DMS79 (cell line): ENCODE data around the gene ISOC2.
"Not testable (repeated sequence)": the region's sequence is repeated elsewhere in the genome, so short reads cannot be mapped to it uniquely, and the experiment has no call there.

Source experiments
- DNase-seq: peaks from one replicate; lab custom pipeline; 2025; lab: John Stamatoyannopoulos, UW

Gene ISOC2

GRCh38 chr19:55440411-55441105, 20.9 kb downstream of the ISOC2 start:
- no peak for DNase-seq

DNA sequence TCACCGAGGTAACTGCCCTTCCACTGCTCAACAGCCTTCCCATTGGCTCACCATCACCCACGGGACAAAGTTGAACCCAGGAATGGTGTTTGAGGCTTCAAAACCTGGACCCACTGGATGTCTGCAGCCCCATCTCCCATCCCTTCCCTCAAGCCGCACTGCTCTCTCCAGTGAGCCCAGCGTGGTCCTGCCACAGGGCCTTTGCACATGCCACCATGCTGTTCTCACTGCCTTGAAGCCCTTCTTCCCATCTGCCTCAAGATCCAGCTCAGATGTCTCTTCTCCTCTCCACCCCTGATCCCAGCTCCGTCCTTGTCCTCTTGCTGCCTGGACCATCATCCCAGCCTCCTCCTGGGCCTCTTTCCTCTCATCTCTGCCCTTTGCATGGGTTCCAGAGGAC, 22.4 kb downstream of the ISOC2 start:
- DNase-seq, result no peak

- peak; percentile 56 for DNase-seq
Observed at GRCh38 chr19:55437410-55437809, 24.0 kb downstream of the ISOC2 start.

DNA sequence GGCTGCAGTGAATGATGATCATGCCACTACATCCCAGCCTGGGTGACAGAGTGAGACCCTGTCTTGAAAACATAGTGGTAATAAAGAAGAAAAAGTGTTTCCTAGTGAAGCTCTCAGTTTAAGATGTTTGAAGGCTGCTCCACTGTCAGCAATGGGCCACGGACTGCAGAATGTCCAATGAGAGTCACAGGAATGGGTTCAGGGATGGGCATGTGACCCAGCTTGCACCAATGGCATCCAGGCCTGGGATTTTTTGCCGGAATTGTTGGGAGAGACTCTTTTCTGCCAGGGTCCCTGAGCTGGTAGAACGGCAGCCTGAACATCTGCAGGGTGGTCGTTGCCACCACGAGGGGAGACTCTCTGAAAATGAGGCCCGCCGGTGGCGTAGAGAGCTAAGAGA, 24.6 kb downstream of the ISOC2 start:
- DNase-seq, result no peak

GRCh38 chr19:55435020-55435419, 26.4 kb downstream of the ISOC2 start:
- DNase-seq, result no peak

- DNase-seq, result no peak
Observed at GRCh38 chr19:55434356-55434919, 27.0 kb downstream of the ISOC2 start.

DNA sequence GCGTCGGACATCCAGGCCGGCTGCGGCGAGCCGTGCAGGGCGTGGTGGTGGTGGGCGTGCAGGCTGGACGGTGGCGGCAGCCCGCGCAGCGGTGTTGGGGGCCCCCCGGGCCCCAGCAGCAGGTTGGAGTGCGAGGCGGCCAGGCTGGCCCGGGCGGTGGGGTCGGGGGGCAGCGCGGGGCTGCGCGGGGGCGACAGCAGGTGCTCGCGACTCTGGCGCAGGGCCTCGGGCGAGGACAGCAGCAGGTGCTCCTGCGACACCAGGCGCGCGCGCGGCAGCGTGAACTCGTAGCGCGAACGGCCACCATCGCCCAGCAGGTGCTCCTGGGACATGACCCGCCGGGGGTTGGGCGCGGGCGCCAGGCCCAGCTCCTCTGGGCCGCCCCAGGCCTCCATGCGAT, 28.1 kb downstream of the ISOC2 start:
- no peak for DNase-seq

GRCh38 chr19:55432241-55432959, 29.0 kb downstream of the ISOC2 start:
- no peak for DNase-seq

- no peak for DNase-seq
Observed at GRCh38 chr19:55431183-55431582, 30.3 kb downstream of the ISOC2 start.

DNA sequence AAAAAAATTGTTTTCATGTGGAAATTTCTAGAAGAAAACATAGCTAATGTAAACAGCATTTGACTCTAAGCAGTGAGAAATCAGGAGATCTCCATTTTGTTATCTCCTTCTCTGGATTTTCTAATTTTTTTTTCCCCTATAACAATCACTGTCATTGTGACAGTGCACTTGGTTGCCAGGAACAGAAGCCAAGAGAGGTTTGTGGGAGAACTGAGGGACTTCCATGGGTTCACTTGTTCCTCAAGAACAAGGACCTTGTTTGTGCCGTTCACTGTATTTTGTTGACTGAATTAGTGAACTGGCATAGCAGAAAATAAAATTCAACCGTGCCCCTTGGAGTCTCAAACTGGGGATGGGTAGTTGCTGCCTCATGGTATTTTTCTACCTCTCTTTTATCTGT, 35.4 kb downstream of the ISOC2 start:
- no peak for DNase-seq

DNA sequence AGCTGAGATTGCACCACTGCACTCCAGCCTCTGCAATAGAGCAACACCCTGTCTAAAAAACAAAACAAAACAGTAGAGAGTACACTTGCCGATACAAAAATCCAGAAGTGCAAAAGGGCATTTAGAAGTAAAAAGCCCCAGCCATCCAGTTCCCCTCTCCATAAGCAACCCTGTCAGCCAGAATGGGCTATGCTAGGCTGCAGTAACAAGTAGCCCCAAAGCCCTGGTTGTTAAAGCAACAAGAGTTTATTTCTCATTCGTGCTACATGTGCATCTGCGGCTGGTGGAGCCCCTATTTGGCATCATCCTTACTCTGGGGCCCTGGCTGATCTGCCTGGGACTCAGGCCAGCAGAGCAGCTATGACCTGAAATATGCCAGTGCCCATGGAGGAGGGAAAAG, 36.9 kb downstream of the ISOC2 start:
- no peak for DNase-seq

DNA sequence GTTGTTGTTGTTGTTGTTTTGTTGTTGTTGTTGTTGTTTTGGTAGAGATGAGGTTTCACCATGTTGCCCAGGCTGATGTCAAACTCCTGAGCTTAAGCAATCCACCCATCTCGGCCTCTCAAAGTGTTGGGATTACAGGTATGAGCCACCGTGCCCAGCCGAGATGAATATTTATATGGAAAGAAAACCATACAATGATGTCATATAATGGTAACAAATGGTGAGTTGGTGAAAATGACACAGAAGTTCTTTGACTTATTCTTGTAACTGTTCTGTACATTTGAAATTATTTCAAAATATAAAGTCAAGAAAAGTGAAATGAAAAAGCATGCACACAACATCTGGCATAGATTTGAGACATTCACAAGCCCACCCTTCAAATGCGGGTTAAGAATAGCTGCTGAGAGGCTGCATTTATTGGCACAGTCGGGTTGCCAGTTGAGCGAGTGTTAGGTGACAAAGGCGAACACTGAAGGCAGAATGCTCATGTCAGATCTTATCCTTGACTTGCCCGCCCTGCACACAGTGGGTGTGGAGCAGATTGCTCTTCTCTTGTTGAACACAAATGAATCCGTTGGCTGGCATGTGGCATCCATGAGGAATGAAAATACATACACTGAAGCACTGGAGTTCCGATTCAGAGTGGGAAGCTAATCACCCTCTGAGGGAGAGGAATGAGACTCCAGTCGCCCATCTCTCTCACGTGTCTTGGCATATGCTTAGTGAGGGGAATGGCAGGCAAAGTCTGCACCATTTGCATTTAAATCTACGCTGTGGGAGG, 38.0 kb downstream of the ISOC2 start:
- no peak for DNase-seq

- not testable (repeated sequence) for DNase-seq
Observed at GRCh38 chr19:55421281-55421680, 40.2 kb downstream of the ISOC2 start.

DNA sequence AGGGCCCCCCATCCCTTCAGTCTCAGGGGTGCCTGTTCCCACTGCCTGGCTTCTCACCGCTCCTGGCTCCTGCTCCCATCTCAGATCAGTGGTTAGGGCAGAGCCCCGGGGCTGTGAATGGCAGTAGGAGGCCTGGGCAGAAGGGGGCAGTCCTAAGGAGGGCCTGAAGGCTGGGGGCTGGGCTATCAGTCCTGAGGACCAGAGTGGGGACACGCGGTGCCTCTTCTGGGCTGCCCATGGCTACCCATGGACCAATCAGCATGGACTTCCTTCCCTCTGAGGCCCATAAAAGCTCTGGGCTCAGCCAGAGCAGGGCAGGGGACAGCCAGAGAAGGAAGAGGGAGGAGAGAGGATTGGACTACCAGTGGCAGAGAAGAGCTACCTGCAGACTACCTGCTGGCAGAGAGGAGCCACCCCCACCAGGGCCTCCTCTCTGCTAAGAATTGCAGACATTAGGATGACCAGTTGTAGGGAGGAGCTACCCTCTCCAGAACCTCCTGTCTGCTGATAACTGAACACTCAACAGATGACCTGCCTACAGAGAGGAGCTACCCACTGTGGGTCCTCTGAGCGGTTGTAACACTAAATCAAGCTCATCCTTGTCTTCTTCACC, 41.7 kb downstream of the ISOC2 start:
- DNase-seq, result no peak

DNA sequence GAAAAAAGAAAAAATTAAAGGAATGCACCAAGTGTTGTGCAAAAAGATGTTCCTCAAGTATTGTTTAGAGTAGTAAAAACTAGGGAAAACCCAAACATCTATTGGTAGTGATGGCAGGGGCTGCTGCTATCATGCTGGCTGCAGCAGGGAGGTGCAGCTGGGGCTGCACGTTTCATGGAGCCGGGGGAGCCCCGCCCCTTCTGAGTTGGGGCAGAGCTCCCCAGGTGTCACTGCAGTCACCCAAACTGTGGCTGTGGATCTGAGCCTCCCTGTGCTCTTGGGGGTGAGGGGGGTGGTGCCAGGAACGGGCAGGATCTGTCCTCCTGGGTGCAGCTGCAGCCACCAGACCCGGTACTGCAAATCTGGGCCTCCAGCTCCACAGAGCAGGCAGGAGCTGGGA, 42.3 kb downstream of the ISOC2 start:
- no peak for DNase-seq

GRCh38 chr19:55418185-55418584, 43.3 kb downstream of the ISOC2 start:
- DNase-seq, result no peak

DNA sequence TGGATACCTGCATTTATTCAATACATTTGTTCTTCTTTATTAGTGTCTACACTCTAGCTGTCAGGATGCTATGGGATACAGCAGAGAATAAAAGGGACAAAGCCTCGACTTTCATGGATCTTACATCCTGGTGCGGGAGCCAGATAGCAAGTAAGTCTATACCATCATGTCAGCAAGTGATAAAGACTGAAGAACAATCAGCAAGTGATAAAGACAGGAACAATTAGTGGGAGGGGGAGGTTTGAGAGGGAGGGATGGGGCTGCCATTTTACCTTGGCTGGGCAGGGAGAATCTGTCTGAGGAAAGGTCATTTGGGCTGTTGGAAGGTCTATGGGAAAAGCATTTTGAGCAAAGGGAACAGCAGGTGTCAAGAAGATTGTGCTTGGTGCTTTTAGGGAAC, 51.3 kb downstream of the ISOC2 start:
- DNase-seq, result no peak

GRCh38 chr19:55409179-55409578, 52.3 kb downstream of the ISOC2 start:
- not testable (repeated sequence) for DNase-seq

- DNase-seq, result no peak
Observed at GRCh38 chr19:55408533-55408872, 52.9 kb downstream of the ISOC2 start.

DNA sequence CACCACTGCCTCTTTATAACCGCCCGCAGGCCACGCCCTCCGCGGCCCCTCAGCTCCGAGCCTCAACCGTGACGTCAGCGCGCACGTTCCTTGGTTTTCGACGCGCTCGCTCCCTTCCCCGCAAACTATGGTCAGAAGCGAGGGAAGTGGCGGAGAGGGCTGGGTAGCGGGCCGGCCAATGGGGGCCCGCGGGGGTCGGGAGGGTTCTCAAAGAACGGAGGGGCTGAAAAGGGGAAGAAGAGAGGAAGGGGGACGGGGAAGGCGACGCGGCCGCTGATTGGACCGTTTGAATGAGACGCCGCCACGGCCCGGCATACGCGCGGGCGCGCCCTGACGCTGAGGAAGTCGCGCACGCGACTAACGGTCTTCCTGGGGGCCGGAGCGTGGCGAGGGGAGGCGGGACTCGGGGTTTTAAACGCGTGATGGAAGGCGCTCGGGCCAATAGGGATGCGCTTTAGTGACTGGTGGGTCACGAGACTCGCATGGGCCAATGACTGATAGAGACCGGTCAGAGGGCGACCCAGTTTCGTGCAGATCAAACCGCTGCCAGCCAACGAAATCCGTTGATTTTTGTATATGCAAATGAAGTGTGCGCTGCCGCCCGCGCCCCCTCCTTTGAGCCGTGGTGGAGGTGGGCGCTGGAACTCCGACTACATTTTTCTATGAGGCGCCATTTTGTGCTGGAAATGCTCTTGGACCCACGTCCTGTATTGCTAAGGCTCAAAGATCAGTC, 53.5 kb downstream of the ISOC2 start:
- DNase-seq, result peak; percentile 99

GRCh38 chr19:55407550-55407799, 54.0 kb downstream of the ISOC2 start, which contains the start of gene UBE2S:
UBE2S (minus strand) TSS chr19:55407788; CDS start chr19:55407589, 199 bp downstream.
- DNase-seq, result not testable (repeated sequence)
